Measurements from ENCODE around the gene IQGAP1. TPM values are rescaled to one million over a fixed set of nuclear protein-coding genes. Genes with fewer than 3 reads are reported as not detected.
A peak's percentile ranks its signal among the peaks of the same experiment; 100 is the strongest.

Gene IQGAP1
- 10 to 100 TPM; 37.7 to 50.1 TPM for total RNA-seq
- polyA plus RNA-seq, result 10 to 100 TPM in 1 of 2 donors, 1 to 10 TPM in 1; 9.2 to 11.3 TPM

DNA sequence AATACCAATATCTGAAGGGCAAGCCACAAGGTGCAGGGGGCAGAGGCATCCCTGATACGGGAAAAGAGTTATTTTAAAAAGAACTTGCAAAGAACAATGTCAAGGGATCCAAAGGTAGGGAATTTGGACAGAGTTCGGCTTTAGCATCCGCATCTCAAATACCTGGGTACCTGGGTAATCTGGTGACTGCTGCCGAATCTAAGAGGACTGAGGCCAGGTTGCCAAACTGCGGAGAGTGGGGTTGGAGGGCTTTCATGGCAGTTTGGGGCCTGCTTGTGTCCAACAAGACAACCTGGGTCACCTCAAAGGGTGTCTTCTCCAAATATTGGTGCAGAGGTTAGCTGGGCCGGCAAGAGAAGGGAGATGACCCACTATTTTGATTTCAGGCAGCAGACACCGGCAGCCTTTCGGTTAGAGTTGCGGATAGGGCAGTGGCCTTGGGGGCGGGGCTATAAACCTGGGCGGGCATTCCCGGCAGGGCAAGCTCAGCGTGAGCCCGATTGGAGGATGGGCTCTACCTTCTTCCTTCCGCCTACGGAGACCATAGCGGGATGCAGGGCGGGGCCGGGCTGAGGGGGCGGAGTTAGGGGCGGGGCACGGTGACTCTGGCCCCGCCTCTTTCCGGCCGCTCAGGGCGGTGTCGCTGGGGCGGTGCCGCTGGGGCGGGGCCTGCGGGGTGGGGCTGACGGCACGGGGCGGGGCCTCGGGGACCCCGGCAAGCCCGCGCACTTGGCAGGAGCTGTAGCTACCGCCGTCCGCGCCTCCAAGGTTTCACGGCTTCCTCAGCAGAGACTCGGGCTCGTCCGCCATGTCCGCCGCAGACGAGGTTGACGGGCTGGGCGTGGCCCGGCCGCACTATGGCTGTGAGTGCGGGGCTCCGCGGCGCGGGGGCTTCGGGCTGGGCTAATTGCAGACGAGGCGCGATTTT, at the start of gene IQGAP1:
Gene IQGAP1 (plus strand): TSS at position 709 of the 928 bp plus-strand sequence. CDS start 100 bp downstream, at position 809.
- peaks cover 0 to 6% (median under 1%) of the 10 kb centered on the region in 4 donors for H3K4me1 ChIP-seq (ENCODE audit: control insufficient read depth in 4 of 4, insufficient read depth in 4 of 4, low read length in 3 of 4)
- H3K9me3 ChIP-seq (ENCODE audit: control insufficient read depth in 4 of 4, low read length in 3 of 4), result no peaks in the 10 kb centered on the region
- peak within 1 kb of the TSS; percentile 71 to 77 for H3K9ac ChIP-seq (ENCODE audit: low read depth in 1 of 2, low read length in 2 of 2)
- DNase-seq (ENCODE audit: low spot score), result peak; percentile 97
- H3K36me3 ChIP-seq (ENCODE audit: control insufficient read depth in 4 of 4, insufficient read depth in 3 of 4, low read depth in 1 of 4, low read length in 3 of 4), result peaks cover 0 to 3% (median under 1%) of the 10 kb centered on the region in 4 donors
- TF ChIP-seq, protein P1, sequence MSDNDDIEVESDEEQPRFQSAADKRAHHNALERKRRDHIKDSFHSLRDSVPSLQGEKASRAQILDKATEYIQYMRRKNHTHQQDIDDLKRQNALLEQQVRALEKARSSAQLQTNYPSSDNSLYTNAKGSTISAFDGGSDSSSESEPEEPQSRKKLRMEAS (IDR thresholded peaks at IDR 0.05), result no peak
- TF ChIP-seq REST (IDR thresholded peaks at IDR 0.05), result no peak
- TF ChIP-seq RXRA (IDR thresholded peaks at IDR 0.05), result peak; percentile 43 to 64
- peak; percentile 45 to 85 for TF ChIP-seq GABPA (IDR thresholded peaks at IDR 0.05 in 1 of 2, conservative IDR thresholded peaks at IDR 0.05 in 1 of 2)
- TF ChIP-seq YY1 (IDR thresholded peaks at IDR 0.05), result peak; percentile 76
- peak; percentile 85 for TF ChIP-seq SP1 (IDR thresholded peaks at IDR 0.05)
- TF ChIP-seq RAD21 (IDR thresholded peaks at IDR 0.05), result peak in 1 of 2 donors; percentile 27
- TF ChIP-seq HNF4A (conservative IDR thresholded peaks at IDR 0.05), result peak; percentile 17 to 22
- 4% methylated on average over 62 of the region's 62 CpGs for WGBS
- peak within 1 kb of the TSS; percentile 66 to 93 (median 89) for H3K4me3 ChIP-seq (ENCODE audit: low read depth in 1 of 3, low read length in 3 of 3)
- no peaks in the 10 kb centered on the region for H3K27me3 ChIP-seq (ENCODE audit: control insufficient read depth in 4 of 4, insufficient read depth in 4 of 4, low read length in 3 of 4)
- H3K27ac ChIP-seq (ENCODE audit: low read depth in 1 of 2, low read length in 2 of 2), result peak within 1 kb of the TSS; percentile 52 to 90

DNA sequence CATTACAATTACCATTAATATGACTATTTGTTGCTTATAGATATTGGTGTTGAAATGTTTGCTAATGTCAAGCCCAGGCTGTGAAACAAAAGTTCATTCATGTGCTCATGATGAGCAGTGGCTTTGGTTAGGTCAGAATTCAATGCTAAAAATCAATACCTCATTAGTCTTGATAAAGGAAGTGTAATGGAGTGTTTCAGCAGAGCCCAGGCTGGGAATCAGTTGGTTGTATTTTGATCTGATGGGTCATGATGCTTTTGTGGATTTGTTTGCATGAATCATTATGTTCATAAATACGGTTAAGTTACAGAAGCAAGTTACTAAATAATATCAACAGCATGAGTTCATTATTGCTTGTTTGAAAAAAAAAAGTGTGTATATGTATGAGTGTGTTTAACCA, 49.5 kb upstream of the IQGAP1 start:
- no peak overlapping the region for H3K27ac ChIP-seq (ENCODE audit: low read depth in 1 of 2, low read length in 2 of 2)
- no peaks in the 10 kb centered on the region for H3K36me3 ChIP-seq (ENCODE audit: control insufficient read depth in 4 of 4, insufficient read depth in 3 of 4, low read depth in 1 of 4, low read length in 3 of 4)
- no peaks in the 10 kb centered on the region for H3K27me3 ChIP-seq (ENCODE audit: control insufficient read depth in 4 of 4, insufficient read depth in 4 of 4, low read length in 3 of 4)
- H3K9me3 ChIP-seq (ENCODE audit: control insufficient read depth in 4 of 4, low read length in 3 of 4), result no peaks in the 10 kb centered on the region
- no peak overlapping the region for H3K4me3 ChIP-seq (ENCODE audit: low read depth in 1 of 3, low read length in 3 of 3)
- no peak for TF ChIP-seq SP1 (IDR thresholded peaks at IDR 0.05)
- TF ChIP-seq HNF4G (IDR thresholded peaks at IDR 0.05), result no peak
- TF ChIP-seq HNF4A (conservative IDR thresholded peaks at IDR 0.05), result no peak
- no peak for TF ChIP-seq JUND (IDR thresholded peaks at IDR 0.05)
- TF ChIP-seq REST (IDR thresholded peaks at IDR 0.05), result no peak
- no peak for TF ChIP-seq RAD21 (IDR thresholded peaks at IDR 0.05)
- TF ChIP-seq, protein P2, sequence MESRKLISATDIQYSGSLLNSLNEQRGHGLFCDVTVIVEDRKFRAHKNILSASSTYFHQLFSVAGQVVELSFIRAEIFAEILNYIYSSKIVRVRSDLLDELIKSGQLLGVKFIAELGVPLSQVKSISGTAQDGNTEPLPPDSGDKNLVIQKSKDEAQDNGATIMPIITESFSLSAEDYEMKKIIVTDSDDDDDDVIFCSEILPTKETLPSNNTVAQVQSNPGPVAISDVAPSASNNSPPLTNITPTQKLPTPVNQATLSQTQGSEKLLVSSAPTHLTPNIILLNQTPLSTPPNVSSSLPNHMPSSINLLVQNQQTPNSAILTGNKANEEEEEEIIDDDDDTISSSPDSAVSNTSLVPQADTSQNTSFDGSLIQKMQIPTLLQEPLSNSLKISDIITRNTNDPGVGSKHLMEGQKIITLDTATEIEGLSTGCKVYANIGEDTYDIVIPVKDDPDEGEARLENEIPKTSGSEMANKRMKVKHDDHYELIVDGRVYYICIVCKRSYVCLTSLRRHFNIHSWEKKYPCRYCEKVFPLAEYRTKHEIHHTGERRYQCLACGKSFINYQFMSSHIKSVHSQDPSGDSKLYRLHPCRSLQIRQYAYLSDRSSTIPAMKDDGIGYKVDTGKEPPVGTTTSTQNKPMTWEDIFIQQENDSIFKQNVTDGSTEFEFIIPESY (IDR thresholded peaks at IDR 0.05), result no peak
- TF ChIP-seq FOXA2 (IDR thresholded peaks at IDR 0.05), result no peak
- TF ChIP-seq FOXA1 (IDR thresholded peaks at IDR 0.05), result no peak
- TF ChIP-seq, protein P1 (IDR thresholded peaks at IDR 0.05), result no peak
- no peak for TF ChIP-seq TAF1 (conservative IDR thresholded peaks at IDR 0.05)
- TF ChIP-seq, protein P3, sequence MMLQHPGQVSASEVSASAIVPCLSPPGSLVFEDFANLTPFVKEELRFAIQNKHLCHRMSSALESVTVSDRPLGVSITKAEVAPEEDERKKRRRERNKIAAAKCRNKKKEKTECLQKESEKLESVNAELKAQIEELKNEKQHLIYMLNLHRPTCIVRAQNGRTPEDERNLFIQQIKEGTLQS (IDR thresholded peaks at IDR 0.05), result no peak
- TF ChIP-seq, protein P4, sequence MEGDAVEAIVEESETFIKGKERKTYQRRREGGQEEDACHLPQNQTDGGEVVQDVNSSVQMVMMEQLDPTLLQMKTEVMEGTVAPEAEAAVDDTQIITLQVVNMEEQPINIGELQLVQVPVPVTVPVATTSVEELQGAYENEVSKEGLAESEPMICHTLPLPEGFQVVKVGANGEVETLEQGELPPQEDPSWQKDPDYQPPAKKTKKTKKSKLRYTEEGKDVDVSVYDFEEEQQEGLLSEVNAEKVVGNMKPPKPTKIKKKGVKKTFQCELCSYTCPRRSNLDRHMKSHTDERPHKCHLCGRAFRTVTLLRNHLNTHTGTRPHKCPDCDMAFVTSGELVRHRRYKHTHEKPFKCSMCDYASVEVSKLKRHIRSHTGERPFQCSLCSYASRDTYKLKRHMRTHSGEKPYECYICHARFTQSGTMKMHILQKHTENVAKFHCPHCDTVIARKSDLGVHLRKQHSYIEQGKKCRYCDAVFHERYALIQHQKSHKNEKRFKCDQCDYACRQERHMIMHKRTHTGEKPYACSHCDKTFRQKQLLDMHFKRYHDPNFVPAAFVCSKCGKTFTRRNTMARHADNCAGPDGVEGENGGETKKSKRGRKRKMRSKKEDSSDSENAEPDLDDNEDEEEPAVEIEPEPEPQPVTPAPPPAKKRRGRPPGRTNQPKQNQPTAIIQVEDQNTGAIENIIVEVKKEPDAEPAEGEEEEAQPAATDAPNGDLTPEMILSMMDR (IDR thresholded peaks at IDR 0.05; ENCODE audit: low read depth, low read length, missing input control), result no peak
- TF ChIP-seq GABPA (IDR thresholded peaks at IDR 0.05 in 1 of 2, conservative IDR thresholded peaks at IDR 0.05 in 1 of 2), result no peak
- WGBS, result 95% methylated on average over 1 of the region's 1 CpG
- H3K4me1 ChIP-seq (ENCODE audit: control insufficient read depth in 4 of 4, insufficient read depth in 4 of 4, low read length in 3 of 4), result no peaks in the 10 kb centered on the region
- DNase-seq (ENCODE audit: low spot score), result no peak
- no peak overlapping the region for H3K9ac ChIP-seq (ENCODE audit: low read depth in 1 of 2, low read length in 2 of 2)

Data from liver (tissue), 9 donors.